WTC11 (cell line): Measurements from ENCODE around the gene TMEM35A. TPM values are rescaled to one million over a fixed set of nuclear protein-coding genes. Genes with fewer than 3 reads are reported as not detected.

ENCODE experiments used
- ATAC-seq: fragments of 200-7000 bp; cut with Tn5 transposase; 2 replicates; pipeline ENCODE4 v1.10.0; 2021; ENCODE audit warnings: mild to moderate bottlenecking, moderate library complexity
- CTCF ChIA-PET: fragments of 300-600 bp; sonication (Branson Sonifier 250); formaldehyde crosslinking; loops from one replicate; lab custom pipeline; 2021; ENCODE audit warnings: antibody characterized with exemption; lab: Charles Lee
- POLR2A ChIA-PET: fragments of 350-600 bp; sonication (Branson Sonifier 250); formaldehyde crosslinking; loops from one replicate; lab custom pipeline; 2021; ENCODE audit warnings: antibody characterized with exemption; lab: Charles Lee
- DNase-seq: peaks from one replicate; pipeline ENCODE4 v3.0.0; 2021; ENCODE audit warnings: low spot score
- H3K27ac Mint-ChIP-seq: 2 replicates; pipeline ENCODE4 v1.8.0; 2021; ENCODE audit warnings: mixed read lengths
- H3K27me3 Mint-ChIP-seq: 2 replicates; pipeline ENCODE4 v1.8.0; 2021; ENCODE audit warnings: low read depth, mild to moderate bottlenecking, moderate library complexity, mixed read lengths
- H3K36me3 Mint-ChIP-seq: 2 replicates; pipeline ENCODE4 v1.8.0; 2021; ENCODE audit warnings: mixed read lengths
- H3K4me1 Mint-ChIP-seq: 2 replicates; pipeline ENCODE4 v1.8.0; 2022; ENCODE audit warnings: mixed read lengths
- H3K4me3 Mint-ChIP-seq: 2 replicates; pipeline ENCODE4 v1.8.0; 2021; ENCODE audit warnings: mild to moderate bottlenecking, moderate library complexity, mixed read lengths
- H3K9me3 Mint-ChIP-seq: 2 replicates; pipeline ENCODE4 v1.8.0; 2021; ENCODE audit warnings: mixed read lengths
- AFF4 ChIP-seq: sonication (generic); formaldehyde crosslinking; IDR thresholded peaks from 2 replicates; pipeline ENCODE4 v1.8.1; 2023; ENCODE audit warnings: mild to moderate bottlenecking, missing genetic modification reagents, borderline replicate concordance
- ARID4B ChIP-seq: sonication (generic); formaldehyde crosslinking; IDR thresholded peaks from 2 replicates; pipeline ENCODE4 v1.8.0; 2023; ENCODE audit warnings: missing genetic modification reagents, mild to moderate bottlenecking, borderline replicate concordance
- CBFB ChIP-seq: sonication (generic); formaldehyde crosslinking; IDR thresholded peaks from 2 replicates; pipeline ENCODE4 v1.8.1; 2022; ENCODE audit warnings: mild to moderate bottlenecking, low read depth, missing genetic modification reagents
- E2F4 ChIP-seq: sonication (generic); formaldehyde crosslinking; IDR thresholded peaks from 2 replicates; pipeline ENCODE4 v1.8.1; 2022; ENCODE audit warnings: low read depth, mild to moderate bottlenecking, moderate library complexity, missing genetic modification reagents, borderline replicate concordance
- FOXP4 ChIP-seq: sonication (generic); formaldehyde crosslinking; IDR thresholded peaks from 2 replicates; pipeline ENCODE4 v1.8.0; 2022; ENCODE audit warnings: mild to moderate bottlenecking, missing genetic modification reagents
- GRHL2 ChIP-seq: fragments of 250-450 bp; sonication (Bioruptor Pico); IDR thresholded peaks from 2 replicates; pipeline ENCODE4 v1.8.0; 2022; ENCODE audit warnings: mild to moderate bottlenecking, moderate library complexity; ENCODE audit not compliant: insufficient replicate concordance, severe bottlenecking
- NR1H2 ChIP-seq: sonication (generic); formaldehyde crosslinking; IDR thresholded peaks from 2 replicates; pipeline ENCODE4 v1.9.0; 2021; ENCODE audit warnings: mild to moderate bottlenecking, moderate library complexity, missing genetic modification reagents
- PRDM15 ChIP-seq: sonication (generic); formaldehyde crosslinking; IDR thresholded peaks from 2 replicates; pipeline ENCODE4 v1.8.0; 2022; ENCODE audit warnings: missing genetic modification reagents
- ZMAT4 ChIP-seq: fragments of 250-450 bp; sonication (Bioruptor Pico); IDR thresholded peaks from 2 replicates; pipeline ENCODE4 v1.9.0; 2021; ENCODE audit warnings: mild to moderate bottlenecking
- ZNF425 ChIP-seq: fragments of 250-450 bp; sonication (Bioruptor Pico); conservative IDR thresholded peaks from 2 replicates; pipeline ENCODE4 v1.9.0; 2021; ENCODE audit warnings: mild to moderate bottlenecking
- total RNA-seq: library from RNA; stranded (reverse); gene quantifications from 3 replicates; pipeline ENCODE4 v1.2.3, GENCODE V29; 2021

TMEM35A gene
- total RNA-seq, 1 experiment from 2014 or later = 3.9 TPM

- peaks cover 22% of the 10 kb centered on the region for H3K4me1 Mint-ChIP-seq
- ATAC-seq (no peak), DNase-seq (no peak)
- TF ChIP-seq FOXP4 (CRISPR knock-in tag) = no peak
- TF ChIP-seq NR1H2 (CRISPR knock-in tag) = no peak
- TF ChIP-seq CBFB (CRISPR knock-in tag) = no peak
- no peak for TF ChIP-seq ZMAT4
- TF ChIP-seq PRDM15 (CRISPR knock-in tag) = no peak
- no peak for TF ChIP-seq GRHL2 (CRISPR knock-in tag)
- TF ChIP-seq ZNF425 = no peak
- TF ChIP-seq ARID4B = no peak
- no peak for TF ChIP-seq E2F4 (CRISPR knock-in tag)
- no peak for TF ChIP-seq AFF4 (CRISPR knock-in tag)
- peaks cover 11% of the 10 kb centered on the region for H3K27me3 Mint-ChIP-seq
- CTCF ChIA-PET = no interaction called here
- peak overlapping the region; percentile 86 for H3K4me3 Mint-ChIP-seq
- H3K36me3 Mint-ChIP-seq = no peaks in the 10 kb centered on the region
- POLR2A ChIA-PET = interaction anchor here (0.6 kb wide), 1 partner anchor 152 kb away, joined by 3 read pairs; the partner anchor contains the start of gene XKRX
- H3K9me3 Mint-ChIP-seq = no peaks in the 10 kb centered on the region
- H3K27ac Mint-ChIP-seq = no peak overlapping the region
These were observed 1.8 kb downstream of the TMEM35A start for GRCh38 chrX:101080326-101081124.
